Gastrocnemius medialis (tissue), 4 donors: Measurements from ENCODE around the gene KCNG4. TPM values are rescaled to one million over a fixed set of nuclear protein-coding genes. Genes with fewer than 3 reads are reported as not detected.

ENCODE experiments used
- ATAC-seq, 2 donors: fragments of 150-250 bp; one replicate each; pipeline ENCODE4 v1.9.1; 2016
- DNase-seq, 2 donors: peaks; one replicate each; pipeline ENCODE4 v3.0.0-alpha.2; 2019
- H3K27ac ChIP-seq, 4 donors: fragments of 200-600 bp; sonication (generic); 1 replicate in 1 of 4; 2 replicates in 3 of 4; pipeline ENCODE4 v1.5.1; 2016 to 2018; ENCODE audit warnings: mild to moderate bottlenecking in 2 of 4, moderate library complexity in 1 of 4
- H3K27me3 ChIP-seq, 3 donors: fragments of 200-600 bp; sonication (generic) in 2 of 3; 1 replicate in 1 of 3; 2 replicates in 2 of 3; pipeline versions ENCODE4 v1.5.1 to v1.6.0; 2016 to 2019; ENCODE audit warnings: mild to moderate bottlenecking in 1 of 3, moderate library complexity in 1 of 3
- H3K36me3 ChIP-seq, 2 donors: fragments of 200-600 bp; sonication (generic) in 1 of 2; one replicate each; pipeline ENCODE4 v1.5.1; 2017 to 2018
- H3K4me1 ChIP-seq, 2 donors: fragments of 200-600 bp; sonication (generic) in 1 of 2; one replicate each; pipeline ENCODE4 v1.5.1; 2016 to 2017; ENCODE audit warnings: mild to moderate bottlenecking in 2 of 2
- H3K4me3 ChIP-seq, 4 donors: fragments of 200-600 bp; sonication (generic) in 3 of 4; 1 replicate in 1 of 4; 2 replicates in 3 of 4; pipeline ENCODE4 v1.5.1; 2016 to 2019; ENCODE audit warnings: mild to moderate bottlenecking in 2 of 4
- H3K9me3 ChIP-seq, 3 donors: fragments of 200-600 bp; sonication (generic) in 2 of 3; 1 replicate in 1 of 3; 2 replicates in 2 of 3; pipeline ENCODE4 v1.5.1; 2016 to 2019
- POLR2A ChIP-seq, 2 donors: fragments of 450-650 bp; IDR thresholded peaks; one replicate each; pipeline ENCODE4 v1.6.1; 2017; ENCODE audit warnings: antibody characterized with exemption in 2 of 2, mild to moderate bottlenecking in 2 of 2, moderate library complexity in 2 of 2
- in situ Hi-C, 4 donors: fragments of 200-750 bp; cut with MboI; loops; one replicate each; pipeline versions ENCODE4 v1.15.0 to v1.8.0; 2017; ENCODE audit warnings: low sequenced_read_pairs in 4 of 4
- intact Hi-C: fragments of 100-400 bp; cut with DNase I; formaldehyde crosslinking; loops from one replicate; pipeline ENCODE4 v1.15.1; 2023; ENCODE audit warnings: low total_unique reads
- total RNA-seq, 4 donors: library from RNA; depleted of rRNA; stranded (reverse); fragments of >200 nt; gene quantifications; one replicate each; pipeline versions ENCODE4 v1.1.0 to v1.2.3, GENCODE V29; 2016
- TF ChIP-seq, protein P1 (sequence below), 5 experiments: fragments of 450-650 bp in 3 of 5; fragments of 200-600 bp in 2 of 5; sonication (generic) in 2 of 5; IDR thresholded peaks in 4 of 5; conservative IDR thresholded peaks in 1 of 5; 1 replicate in 4 of 5; 2 replicates in 1 of 5; pipeline ENCODE4 v1.5.1; 2016 to 2019; ENCODE audit warnings: antibody characterized with exemption in 5 of 5, mild to moderate bottlenecking in 3 of 5, moderate library complexity in 3 of 5

The KCNG4 gene
- total RNA-seq, 4 donors from 2014 or later = not detected

DNA sequence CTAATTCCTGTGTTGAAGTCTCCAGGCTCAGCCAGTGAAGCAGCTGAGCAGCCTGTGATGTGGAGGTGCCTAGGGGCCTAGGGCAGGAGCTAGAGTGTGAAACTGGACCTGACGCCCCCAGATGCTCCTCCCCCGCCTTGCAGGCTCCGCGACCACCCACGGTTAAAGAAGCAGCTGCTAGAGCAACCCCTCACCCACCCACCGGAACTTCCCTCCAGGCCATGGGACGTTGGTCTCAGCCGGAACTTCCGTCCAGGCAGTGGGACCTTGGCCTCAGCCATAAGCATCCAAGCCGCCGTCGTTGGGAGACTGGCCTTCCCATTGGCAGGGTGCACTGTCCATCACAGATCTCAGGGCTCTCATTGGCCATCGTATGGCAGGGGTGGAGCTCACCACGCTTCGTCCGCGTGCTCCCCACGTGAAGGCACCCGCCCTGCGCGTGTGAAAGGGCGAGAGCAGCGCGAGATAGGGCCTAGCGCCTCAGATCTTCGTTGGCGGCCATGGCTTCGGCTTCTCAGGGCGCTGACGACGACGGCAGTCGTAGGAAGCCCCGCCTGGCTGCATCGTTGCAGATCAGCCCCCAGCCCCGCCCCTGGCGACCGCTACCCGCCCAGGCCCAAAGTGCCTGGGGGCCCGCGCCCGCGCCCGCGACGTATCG is 49.0 kb downstream of the KCNG4 start, which contains the start of gene ADAD2:
Gene ADAD2, plus strand, starts transcription at position 427 of the 658 bp plus-strand sequence. Its CDS starts 74 bp downstream, at position 501.
- Histone ChIP-seq H3K4me3 (no peak within 1 kb of the TSS), H3K27ac (no peak within 1 kb of the TSS), H3K36me3 (no peaks in the 10 kb centered on the region), H3K4me1 (peaks cover 0 to 4% of the 10 kb centered on the region in 2 donors), H3K27me3 (peaks cover 0 to 4% (median 0%) of the 10 kb centered on the region in 3 donors), H3K9me3 (no peaks in the 10 kb centered on the region)
- intact Hi-C loops (no loop called here), in situ Hi-C loops (loop anchor here in 2 of 4 donors (25.0 kb wide), 3 partner anchors 104 to 379 kb away; partner anchors contain the start of genes HSBP1 (in 1 of the 2), NECAB2 (in 1 of the 2) and OSGIN1 (in 1 of the 2))
- ATAC-seq = no peak
- TF ChIP-seq POLR2A (IDR thresholded peaks at IDR 0.05) = no peak
- TF ChIP-seq, protein P1, sequence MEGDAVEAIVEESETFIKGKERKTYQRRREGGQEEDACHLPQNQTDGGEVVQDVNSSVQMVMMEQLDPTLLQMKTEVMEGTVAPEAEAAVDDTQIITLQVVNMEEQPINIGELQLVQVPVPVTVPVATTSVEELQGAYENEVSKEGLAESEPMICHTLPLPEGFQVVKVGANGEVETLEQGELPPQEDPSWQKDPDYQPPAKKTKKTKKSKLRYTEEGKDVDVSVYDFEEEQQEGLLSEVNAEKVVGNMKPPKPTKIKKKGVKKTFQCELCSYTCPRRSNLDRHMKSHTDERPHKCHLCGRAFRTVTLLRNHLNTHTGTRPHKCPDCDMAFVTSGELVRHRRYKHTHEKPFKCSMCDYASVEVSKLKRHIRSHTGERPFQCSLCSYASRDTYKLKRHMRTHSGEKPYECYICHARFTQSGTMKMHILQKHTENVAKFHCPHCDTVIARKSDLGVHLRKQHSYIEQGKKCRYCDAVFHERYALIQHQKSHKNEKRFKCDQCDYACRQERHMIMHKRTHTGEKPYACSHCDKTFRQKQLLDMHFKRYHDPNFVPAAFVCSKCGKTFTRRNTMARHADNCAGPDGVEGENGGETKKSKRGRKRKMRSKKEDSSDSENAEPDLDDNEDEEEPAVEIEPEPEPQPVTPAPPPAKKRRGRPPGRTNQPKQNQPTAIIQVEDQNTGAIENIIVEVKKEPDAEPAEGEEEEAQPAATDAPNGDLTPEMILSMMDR (IDR thresholded peaks at IDR 0.05 in 4 of 5, conservative IDR thresholded peaks at IDR 0.05 in 1 of 5) = no peak
- no peak for DNase-seq

DNA sequence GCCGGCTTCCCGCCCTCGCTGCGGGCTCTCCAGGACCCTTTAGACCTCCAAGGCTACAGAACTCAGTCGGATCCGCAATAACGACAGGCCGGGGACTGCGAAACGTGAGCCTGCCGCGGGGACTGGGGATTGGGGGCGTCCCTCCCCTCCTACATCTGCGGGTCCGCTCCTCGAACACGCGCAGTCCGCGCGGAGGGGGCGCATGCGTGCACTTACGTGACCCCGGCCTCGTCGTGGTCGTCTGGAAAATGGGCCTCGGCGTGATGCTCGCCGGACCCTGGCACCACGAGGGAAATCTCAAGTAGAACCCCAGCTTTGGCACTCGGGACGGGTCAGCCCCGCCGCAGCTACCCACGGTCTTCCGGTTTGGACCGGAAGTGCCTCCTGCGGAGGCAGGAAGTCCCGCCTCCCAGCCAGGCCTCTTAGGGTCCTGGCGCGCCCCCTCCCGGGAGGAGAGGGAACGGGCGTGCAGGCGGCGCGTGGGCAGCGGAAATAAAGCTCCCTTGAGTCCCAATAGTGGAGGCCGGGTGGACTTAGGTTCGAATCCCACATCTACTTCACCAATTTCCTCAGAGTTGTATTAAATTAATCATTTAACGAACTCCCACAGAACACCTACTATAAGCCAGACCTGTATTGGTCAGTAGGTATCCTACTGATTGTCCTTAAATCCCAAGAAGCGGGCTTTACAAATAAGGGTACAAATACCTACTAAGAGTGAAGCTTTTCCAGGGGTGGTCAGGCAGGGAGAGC is 53.0 kb downstream of the KCNG4 start, which contains the start of gene TAF1C:
Gene TAF1C, minus strand, starts transcription at position 373 of the 753 bp plus-strand sequence. CDS start 2,069 bp downstream, outside the sequence.
- Histone ChIP-seq H3K9me3 (no peaks in the 10 kb centered on the region), H3K4me1 (peaks cover 0 to 8% of the 10 kb centered on the region in 2 donors), H3K27me3 (no peaks in the 10 kb centered on the region), H3K4me3 (peak within 1 kb of the TSS; percentile 74 to 100 (median 98)), H3K36me3 (peaks cover 0 to 28% of the 10 kb centered on the region in 2 donors), H3K27ac (peak within 1 kb of the TSS; percentile 81 to 86 (median 82))
- DNase-seq (peak; percentile 74 to 92), ATAC-seq (peak; percentile 91 to 97)
- TF ChIP-seq POLR2A (IDR thresholded peaks at IDR 0.05) = peak; percentile 10 to 34
- TF ChIP-seq, protein P1 (IDR thresholded peaks at IDR 0.05 in 4 of 5, conservative IDR thresholded peaks at IDR 0.05 in 1 of 5) = peak; percentile 92 to 97 (median 96)
- in situ Hi-C loops = loop anchor here in 3 of 4 donors (10.0 to 25.0 kb wide), 5 partner anchors 100 to 375 kb away; partner anchors contain the start of genes OSGIN1 (in 2 of the 3), HSBP1 (in 1 of the 3) and NECAB2 (in 1 of the 3)
- intact Hi-C loops = loop anchor here (1.0 to 5.0 kb wide), 6 partner anchors 42 to 360 kb away; partner anchors contain the start of genes DNAAF1, HSDL1, MBTPS1 and MEAK7

DNA sequence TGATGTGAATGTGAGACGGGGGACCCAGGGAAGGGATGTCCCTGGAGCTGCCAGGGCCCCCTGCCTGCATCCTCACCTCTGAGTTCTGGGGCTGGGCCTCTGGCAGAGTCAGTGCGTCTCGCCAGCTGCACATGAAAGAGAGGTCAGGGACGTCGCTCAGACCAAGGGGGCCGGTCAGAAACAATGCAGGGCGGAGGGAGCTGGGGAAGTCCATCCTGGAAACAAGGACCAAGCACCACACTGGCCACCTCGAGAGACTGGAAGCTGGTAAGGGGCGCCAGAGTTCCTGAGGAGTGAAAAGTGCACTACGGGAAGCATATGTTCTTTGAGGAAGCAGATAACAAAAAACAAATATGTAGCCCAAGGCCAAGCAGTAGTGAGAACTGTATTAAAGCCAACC is 55.0 kb downstream of the KCNG4 start:
- DNase-seq (no peak), ATAC-seq (peak in 1 of 2 donors; percentile 30)
- H3K27me3 ChIP-seq = no peaks in the 10 kb centered on the region
- peak overlapping the region in 1 of 4 donors; percentile 99 for H3K4me3 ChIP-seq
- no peaks in the 10 kb centered on the region for H3K9me3 ChIP-seq
- H3K4me1 ChIP-seq = peaks cover 0 to 8% of the 10 kb centered on the region in 2 donors
- H3K36me3 ChIP-seq = peaks cover 0 to 48% of the 10 kb centered on the region in 2 donors
- in situ Hi-C loops = loop anchor here in 3 of 4 donors (10.0 to 25.0 kb wide), 5 partner anchors 97 to 372 kb away; partner anchors contain the start of genes OSGIN1 (in 2 of the 3), HSBP1 (in 1 of the 3) and NECAB2 (in 1 of the 3)
- TF ChIP-seq POLR2A (IDR thresholded peaks at IDR 0.05) = no peak
- TF ChIP-seq, protein P1 (IDR thresholded peaks at IDR 0.05 in 4 of 5, conservative IDR thresholded peaks at IDR 0.05 in 1 of 5) = no peak
- intact Hi-C loops = loop anchor here (5.0 kb wide), 1 partner anchor 217 kb away; the partner anchor contains the start of gene NECAB2
- H3K27ac ChIP-seq = peak overlapping the region in 3 of 4 donors; percentile 81 to 86 (median 82)

DNA sequence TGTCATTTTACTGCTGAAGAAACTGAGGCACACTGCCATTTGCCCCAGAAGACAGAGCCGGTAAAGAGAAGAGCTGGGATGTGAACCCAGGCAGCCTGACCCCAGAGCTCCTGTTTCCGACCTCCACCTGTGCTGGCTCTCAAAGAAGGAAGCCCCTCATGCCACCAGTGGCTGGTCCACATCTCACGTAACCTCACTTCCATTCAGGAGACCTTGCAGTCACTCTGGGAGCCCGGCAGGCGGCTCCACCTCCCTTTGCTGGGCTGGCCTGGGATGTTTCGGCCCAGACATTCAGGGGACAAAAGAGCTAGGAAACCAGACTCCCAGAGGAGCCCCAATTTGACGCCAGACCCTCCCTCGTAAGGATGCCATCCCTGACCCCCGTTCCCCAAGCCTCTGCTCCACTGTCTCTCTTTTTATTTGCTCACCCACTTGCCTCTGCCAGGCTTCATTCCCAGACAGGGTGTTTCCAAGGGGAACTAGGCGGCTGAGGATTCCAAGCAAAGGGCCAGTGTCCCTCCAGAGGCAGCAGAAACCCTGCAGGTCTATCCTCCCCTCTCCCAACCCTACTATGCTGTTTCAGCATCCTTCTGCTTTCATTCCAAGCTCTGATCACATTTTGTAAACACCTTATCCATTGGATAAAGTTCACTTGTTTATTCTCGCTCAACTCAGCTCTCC is 55.8 kb downstream of the KCNG4 start:
- in situ Hi-C loops (loop anchor here in 3 of 4 donors (10.0 to 25.0 kb wide), 5 partner anchors 97 to 372 kb away; partner anchors contain the start of genes OSGIN1 (in 2 of the 3), HSBP1 (in 1 of the 3) and NECAB2 (in 1 of the 3)), intact Hi-C loops (no loop called here)
- Histone ChIP-seq H3K4me1 (peaks cover 0 to 8% of the 10 kb centered on the region in 2 donors), H3K27ac (peak overlapping the region in 3 of 4 donors; percentile 62 to 82 (median 81)), H3K4me3 (no peak overlapping the region), H3K9me3 (no peaks in the 10 kb centered on the region), H3K27me3 (no peaks in the 10 kb centered on the region), H3K36me3 (peaks cover 0 to 48% of the 10 kb centered on the region in 2 donors)
- no peak for DNase-seq
- TF ChIP-seq, protein P1 (IDR thresholded peaks at IDR 0.05 in 4 of 5, conservative IDR thresholded peaks at IDR 0.05 in 1 of 5) = peak in 2 of 5 experiments; percentile 33 to 35
- no peak for TF ChIP-seq POLR2A (IDR thresholded peaks at IDR 0.05)
- ATAC-seq = no peak
